SJCRH30 (cell line): ENCODE data around the gene UBXN4. TPM values are rescaled to one million over a fixed set of nuclear protein-coding genes. Genes with fewer than 3 reads are reported as not detected.

Source experiments
- DNase-seq, 2 experiments: peaks; one replicate each; pipeline ENCODE4 v3.0.0-alpha.2; 2015 to 2020
- H3K27ac ChIP-seq: fragments of 250-450 bp; sonication (Bioruptor Pico); 2 replicates; pipeline ENCODE4 v1.5.1; 2020; ENCODE audit warnings: mild to moderate bottlenecking, moderate library complexity
- H3K27me3 ChIP-seq: fragments of 250-450 bp; sonication (Bioruptor Pico); 2 replicates; pipeline ENCODE4 v1.5.1; 2020; ENCODE audit warnings: mild to moderate bottlenecking, moderate library complexity
- H3K36me3 ChIP-seq: fragments of 250-450 bp; sonication (Bioruptor Pico); 2 replicates; pipeline ENCODE4 v1.5.1; 2020; ENCODE audit warnings: mild to moderate bottlenecking, moderate library complexity
- H3K4me1 ChIP-seq: fragments of 250-450 bp; sonication (Bioruptor Pico); 2 replicates; pipeline ENCODE4 v1.5.1; 2020; ENCODE audit warnings: mild to moderate bottlenecking, moderate library complexity
- H3K4me3 ChIP-seq: fragments of 250-450 bp; sonication (Bioruptor Pico); 2 replicates; pipeline ENCODE4 v1.5.1; 2020; ENCODE audit warnings: mild to moderate bottlenecking, moderate library complexity
- H3K9me3 ChIP-seq: fragments of 250-450 bp; sonication (Bioruptor Pico); replicated peaks from 2 replicates; pipeline ENCODE4 v1.5.1; 2020; ENCODE audit warnings: mild to moderate bottlenecking, moderate library complexity
- total RNA-seq: library from RNA; depleted of rRNA; stranded (reverse); fragments of >200 nt; shearing (Covaris generic); gene quantifications from 2 replicates; pipeline ENCODE4 v1.2.3, GENCODE V29; 2014

UBXN4 gene
- total RNA-seq, 1 experiment from 2014 or later: 129 TPM

- Histone ChIP-seq H3K27me3 (no peaks in the 10 kb centered on the region), H3K27ac (peak overlapping the region; percentile 97), H3K4me1 (peaks cover 17% of the 10 kb centered on the region), H3K36me3 (peaks cover 17% of the 10 kb centered on the region), H3K4me3 (peak overlapping the region; percentile 91), H3K9me3 (no peaks in the 10 kb centered on the region)
- peak; percentile 49 to 67 for DNase-seq
Measured at GRCh38 chr2:135742325-135742757, 686 bp downstream of the UBXN4 start.

DNA sequence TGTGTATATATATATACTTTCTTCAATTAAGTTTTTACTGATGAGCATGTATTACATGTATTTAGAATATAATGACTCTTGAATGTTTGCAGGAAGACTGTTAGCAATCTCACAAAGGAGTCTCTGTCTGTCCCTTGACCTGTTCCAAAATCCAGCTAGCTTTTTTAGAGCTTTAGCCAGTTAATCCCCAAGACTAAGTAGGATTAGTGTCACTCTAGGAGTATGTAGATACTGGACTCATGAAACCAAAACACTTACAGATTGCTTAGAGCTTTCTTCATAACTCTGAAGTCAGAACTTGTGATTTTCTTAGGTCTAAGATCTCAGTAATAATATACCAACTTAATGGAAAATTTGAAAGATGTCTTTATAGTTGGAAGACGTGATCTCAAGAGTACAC lies 2.2 kb downstream of the UBXN4 start:
- H3K4me1 ChIP-seq: peaks cover 16% of the 10 kb centered on the region
- H3K4me3 ChIP-seq: peak overlapping the region; percentile 91
- no peaks in the 10 kb centered on the region for H3K9me3 ChIP-seq
- no peaks in the 10 kb centered on the region for H3K27me3 ChIP-seq
- peak; percentile 35 to 90 for DNase-seq
- peaks cover 27% of the 10 kb centered on the region for H3K36me3 ChIP-seq
- peak overlapping the region; percentile 97 for H3K27ac ChIP-seq

DNA sequence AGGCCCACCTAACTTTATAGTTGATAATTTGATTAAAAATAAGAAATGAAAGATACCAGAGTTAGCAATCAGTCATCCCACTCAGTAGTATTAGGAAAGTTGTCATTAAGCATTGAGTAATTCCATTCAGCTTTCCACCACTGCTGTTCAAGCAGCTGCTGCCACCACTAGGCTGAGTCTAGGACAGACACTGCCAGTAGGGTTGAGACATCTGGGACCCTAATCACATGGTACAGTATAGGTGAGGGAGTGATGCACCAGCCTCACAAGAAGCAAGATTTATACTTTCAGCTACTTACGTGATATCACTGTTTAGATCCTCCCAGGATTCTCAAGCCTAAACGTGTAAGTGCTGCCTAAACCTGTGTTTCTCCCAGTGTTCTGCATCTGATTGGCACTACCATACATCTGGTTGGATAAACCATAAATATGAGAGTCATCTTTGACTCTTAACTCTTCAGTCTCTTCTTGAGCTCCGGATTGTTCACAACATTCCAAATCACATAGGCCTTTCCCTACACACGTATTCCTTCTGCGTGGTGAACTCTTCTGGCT lies 3.2 kb downstream of the UBXN4 start:
- Histone ChIP-seq H3K27me3 (no peaks in the 10 kb centered on the region), H3K4me3 (peak overlapping the region; percentile 91), H3K4me1 (peaks cover 16% of the 10 kb centered on the region), H3K9me3 (no peaks in the 10 kb centered on the region), H3K36me3 (peaks cover 35% of the 10 kb centered on the region), H3K27ac (peak overlapping the region; percentile 97)
- peak; percentile 54 to 68 for DNase-seq

DNA sequence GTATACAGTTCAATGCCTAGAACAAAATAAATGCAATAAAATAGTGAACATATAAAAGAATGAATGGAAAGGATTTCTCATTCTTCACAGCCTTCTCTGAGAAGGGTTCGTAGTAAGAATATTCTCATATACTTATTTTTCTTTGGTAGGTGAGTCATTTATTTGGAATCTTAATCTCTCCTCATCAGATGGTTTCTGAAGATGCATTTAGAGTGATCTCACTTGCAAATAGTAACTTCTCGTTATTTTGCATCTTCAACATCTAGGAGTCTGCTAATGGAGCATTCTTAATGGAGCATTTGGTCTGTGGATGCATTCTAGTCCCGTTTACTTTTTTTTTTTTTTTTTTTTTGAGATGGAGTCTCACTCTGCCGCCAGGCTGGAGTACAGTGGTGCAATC lies 3.9 kb downstream of the UBXN4 start:
- DNase-seq: no peak
- H3K27me3 ChIP-seq: no peaks in the 10 kb centered on the region
- H3K4me1 ChIP-seq: peaks cover 16% of the 10 kb centered on the region
- H3K36me3 ChIP-seq: peaks cover 42% of the 10 kb centered on the region
- no peak overlapping the region for H3K27ac ChIP-seq
- no peak overlapping the region for H3K4me3 ChIP-seq
- H3K9me3 ChIP-seq: no peaks in the 10 kb centered on the region

- Histone ChIP-seq H3K9me3 (peaks cover 14% of the 10 kb centered on the region; the same call in 1 of the 2 replicates), H3K36me3 (peaks cover 94% of the 10 kb centered on the region), H3K4me1 (no peaks in the 10 kb centered on the region), H3K4me3 (no peak overlapping the region), H3K27me3 (no peaks in the 10 kb centered on the region), H3K27ac (no peak overlapping the region)
- no peak for DNase-seq
Measured at GRCh38 chr2:135755573-135755972, 13.9 kb downstream of the UBXN4 start.

- H3K4me1 ChIP-seq: no peaks in the 10 kb centered on the region
- H3K27me3 ChIP-seq: no peaks in the 10 kb centered on the region
- no peak overlapping the region for H3K4me3 ChIP-seq
- no peak for DNase-seq
- H3K9me3 ChIP-seq: peaks cover 14% of the 10 kb centered on the region; the same call in 1 of the 2 replicates
- peaks cover 95% of the 10 kb centered on the region for H3K36me3 ChIP-seq
- H3K27ac ChIP-seq: no peak overlapping the region
Measured at GRCh38 chr2:135756692-135757091, 15.0 kb downstream of the UBXN4 start.

DNA sequence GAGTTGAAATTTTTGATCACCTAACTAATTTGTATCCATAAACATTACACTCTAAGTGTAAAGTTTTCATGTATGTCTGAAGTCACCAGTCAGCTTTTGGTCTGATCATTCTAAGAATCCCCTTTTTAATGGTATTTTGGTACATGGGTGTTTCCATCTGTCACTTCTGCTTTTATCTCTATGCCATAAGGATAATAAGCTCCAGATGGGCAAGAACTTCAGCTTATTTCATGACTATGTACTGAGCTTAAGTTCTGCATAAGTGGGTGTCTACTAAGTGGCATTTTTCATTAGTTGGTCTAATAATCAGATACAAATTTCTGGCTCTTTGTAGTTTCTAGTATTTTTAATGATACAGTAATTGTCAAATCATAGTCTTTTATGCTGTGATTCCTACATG lies 20.4 kb downstream of the UBXN4 start:
- no peak overlapping the region for H3K4me3 ChIP-seq
- H3K9me3 ChIP-seq: peaks cover 5% of the 10 kb centered on the region; the same call in 1 of the 2 replicates
- peaks cover 96% of the 10 kb centered on the region for H3K36me3 ChIP-seq

DNA sequence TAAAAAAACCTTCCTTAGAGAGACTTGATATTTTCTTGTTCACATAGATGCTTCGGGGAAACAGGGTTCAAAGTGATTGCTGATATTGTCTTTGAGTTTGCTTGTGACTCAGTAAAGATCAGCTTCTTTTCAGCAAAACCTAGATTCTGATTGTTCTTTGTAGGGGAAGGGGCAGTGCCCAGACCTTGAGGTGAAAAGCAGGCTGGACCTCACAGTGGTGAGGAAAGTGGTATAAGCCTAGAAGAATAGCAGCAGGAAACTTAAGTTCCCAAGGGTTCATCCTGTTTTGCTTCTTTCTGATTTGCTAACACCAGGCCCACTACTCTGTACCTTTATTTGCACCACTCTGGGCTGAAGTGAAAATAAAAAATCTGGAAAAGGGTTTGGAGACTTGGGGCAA lies 20.9 kb downstream of the UBXN4 start:
- H3K4me3 ChIP-seq: no peak overlapping the region
- no peak for DNase-seq
- no peaks in the 10 kb centered on the region; the same call in 1 of the 2 replicates for H3K9me3 ChIP-seq

More for the DNA sequence above, 20.4 kb downstream of the UBXN4 start:
- Histone ChIP-seq H3K27ac (no peak overlapping the region), H3K4me1 (no peaks in the 10 kb centered on the region), H3K27me3 (no peaks in the 10 kb centered on the region)
- no peak for DNase-seq

GRCh38 chr2:135768863-135769262 lies 27.2 kb downstream of the UBXN4 start:
- H3K4me1 ChIP-seq: no peaks in the 10 kb centered on the region
- H3K9me3 ChIP-seq: 0 out of 2 replicates have a peak, but pooled peaks cover 3% of the 10 kb centered on the region
- no peak overlapping the region for H3K4me3 ChIP-seq
- H3K36me3 ChIP-seq: peaks cover 98% of the 10 kb centered on the region
- no peak for DNase-seq
- H3K27ac ChIP-seq: no peak overlapping the region
- no peaks in the 10 kb centered on the region for H3K27me3 ChIP-seq

More for the DNA sequence above, 20.9 kb downstream of the UBXN4 start:
- peaks cover 96% of the 10 kb centered on the region for H3K36me3 ChIP-seq
- H3K27ac ChIP-seq: no peak overlapping the region
- no peaks in the 10 kb centered on the region for H3K4me1 ChIP-seq
- no peaks in the 10 kb centered on the region for H3K27me3 ChIP-seq

DNA sequence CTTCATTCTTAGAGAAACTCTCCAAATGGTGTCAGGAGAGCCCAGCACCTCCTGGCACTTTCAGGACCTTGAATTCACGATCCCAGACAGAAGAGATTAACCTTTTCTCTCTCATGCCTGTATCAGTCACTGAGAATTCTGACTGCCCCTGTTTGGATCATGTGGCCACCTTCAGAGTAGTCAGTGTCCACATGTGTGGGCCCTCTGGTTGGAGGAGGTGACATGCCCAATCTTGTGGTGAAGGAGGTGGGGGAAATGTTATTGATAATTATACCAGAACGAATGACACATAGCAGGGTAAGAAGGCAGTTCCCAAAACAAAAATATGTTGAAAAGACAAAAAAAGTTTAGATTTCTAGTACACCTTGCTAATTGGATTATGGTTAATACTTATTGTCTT lies 31.7 kb downstream of the UBXN4 start:
- Histone ChIP-seq H3K27me3 (no peaks in the 10 kb centered on the region), H3K9me3 (0 out of 2 replicates have a peak, but pooled peaks cover 3% of the 10 kb centered on the region), H3K4me1 (no peaks in the 10 kb centered on the region), H3K36me3 (peaks cover 93% of the 10 kb centered on the region), H3K27ac (no peak overlapping the region), H3K4me3 (no peak overlapping the region)
- DNase-seq: no peak

GRCh38 chr2:135773917-135774316 lies 32.3 kb downstream of the UBXN4 start:
- Histone ChIP-seq H3K4me1 (no peaks in the 10 kb centered on the region), H3K9me3 (0 out of 2 replicates have a peak, but pooled peaks cover 3% of the 10 kb centered on the region), H3K36me3 (peaks cover 92% of the 10 kb centered on the region), H3K4me3 (no peak overlapping the region), H3K27me3 (no peaks in the 10 kb centered on the region), H3K27ac (no peak overlapping the region)
- no peak for DNase-seq

DNA sequence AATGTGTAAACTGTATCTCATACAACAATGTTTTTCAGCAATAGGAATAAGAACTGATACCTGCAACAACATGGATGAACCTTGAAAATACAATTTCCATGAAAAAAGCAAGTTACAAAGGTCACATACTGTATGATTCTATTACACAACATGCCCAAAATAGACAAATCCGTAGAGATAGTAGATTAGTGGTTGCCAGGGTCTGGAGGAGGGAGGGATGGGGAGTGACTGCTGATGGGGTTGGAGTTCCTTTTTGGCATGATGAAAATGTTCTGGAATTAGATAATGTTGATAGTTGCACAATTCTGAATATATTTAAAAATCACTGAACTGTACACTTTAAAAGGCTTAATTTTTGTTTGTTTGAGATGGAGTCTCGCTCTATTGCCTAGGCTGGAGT lies 33.8 kb downstream of the UBXN4 start:
- H3K36me3 ChIP-seq: peaks cover 92% of the 10 kb centered on the region
- H3K27me3 ChIP-seq: no peaks in the 10 kb centered on the region
- no peak for DNase-seq
- no peak overlapping the region for H3K4me3 ChIP-seq
- H3K27ac ChIP-seq: no peak overlapping the region
- H3K4me1 ChIP-seq: no peaks in the 10 kb centered on the region
- 0 out of 2 replicates have a peak, but pooled peaks cover 3% of the 10 kb centered on the region for H3K9me3 ChIP-seq

DNA sequence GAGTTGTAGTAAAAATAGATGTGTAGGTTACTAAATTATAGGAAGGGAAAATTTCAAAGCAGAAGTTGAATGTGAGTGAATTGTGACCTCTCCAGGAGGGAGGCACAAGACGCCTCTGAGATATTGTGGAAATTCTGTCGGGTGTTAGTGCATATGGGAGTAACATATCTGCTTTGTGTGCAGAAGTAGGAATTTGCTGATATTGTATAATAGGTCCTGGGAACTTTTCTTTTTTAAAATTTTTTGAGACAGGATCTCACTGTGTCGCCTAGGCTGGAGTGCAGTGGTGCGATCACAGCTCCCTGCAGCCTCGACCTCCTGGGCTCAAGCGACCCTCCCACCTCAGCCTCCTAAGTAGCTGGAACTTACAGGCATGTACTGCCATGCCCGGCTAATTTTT lies 34.7 kb downstream of the UBXN4 start:
- H3K4me3 ChIP-seq: no peak overlapping the region
- H3K4me1 ChIP-seq: no peaks in the 10 kb centered on the region
- no peaks in the 10 kb centered on the region for H3K27me3 ChIP-seq
- H3K9me3 ChIP-seq: 0 out of 2 replicates have a peak, but pooled peaks cover 3% of the 10 kb centered on the region
- DNase-seq: no peak
- H3K27ac ChIP-seq: no peak overlapping the region
- peaks cover 92% of the 10 kb centered on the region for H3K36me3 ChIP-seq

DNA sequence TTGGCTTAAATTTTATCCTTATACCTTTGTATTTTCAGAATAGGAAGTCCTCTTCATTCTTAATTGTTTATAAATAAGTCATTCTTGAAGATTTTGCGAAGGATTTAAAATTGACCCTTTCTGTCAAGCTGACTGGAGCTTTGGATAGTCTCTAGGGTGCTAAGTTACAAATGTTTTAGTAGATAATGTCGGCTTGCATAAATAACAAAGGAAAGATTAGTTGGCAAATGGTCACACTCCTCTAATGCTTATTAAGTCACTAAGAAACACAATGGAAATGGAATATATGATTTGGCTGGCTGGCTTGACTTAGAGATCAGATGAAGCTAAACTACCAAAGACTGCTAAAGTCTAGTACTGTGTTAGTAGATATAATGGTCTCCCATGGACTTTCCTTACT lies 40.6 kb downstream of the UBXN4 start:
- no peaks in the 10 kb centered on the region for H3K9me3 ChIP-seq
- peaks cover 81% of the 10 kb centered on the region for H3K36me3 ChIP-seq
- no peaks in the 10 kb centered on the region for H3K4me1 ChIP-seq
- no peak overlapping the region for H3K4me3 ChIP-seq
- no peak overlapping the region for H3K27ac ChIP-seq
- H3K27me3 ChIP-seq: no peaks in the 10 kb centered on the region
- DNase-seq: no peak

DNA sequence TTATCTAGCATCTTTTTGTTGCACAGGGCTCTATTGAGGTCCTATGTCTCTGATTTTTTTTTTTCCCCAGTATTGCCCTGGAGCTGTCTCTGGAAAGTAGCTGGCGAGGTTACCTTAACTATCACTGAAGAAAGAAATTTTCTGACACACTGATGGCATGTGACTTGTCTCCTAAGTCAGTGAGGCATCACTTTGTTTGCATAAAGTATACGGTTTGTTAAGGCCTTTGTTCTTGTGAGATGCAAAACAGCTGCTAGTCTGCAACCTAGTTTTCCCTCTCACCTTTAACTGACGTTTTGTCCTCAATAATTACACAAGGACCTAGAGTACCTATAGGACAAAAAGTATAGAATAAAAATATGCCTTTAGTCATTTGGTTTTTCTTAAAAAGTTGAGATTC lies 41.8 kb downstream of the UBXN4 start:
- Histone ChIP-seq H3K9me3 (no peaks in the 10 kb centered on the region), H3K4me1 (no peaks in the 10 kb centered on the region), H3K36me3 (peaks cover 79% of the 10 kb centered on the region), H3K27ac (no peak overlapping the region), H3K27me3 (no peaks in the 10 kb centered on the region), H3K4me3 (no peak overlapping the region)
- no peak for DNase-seq

DNA sequence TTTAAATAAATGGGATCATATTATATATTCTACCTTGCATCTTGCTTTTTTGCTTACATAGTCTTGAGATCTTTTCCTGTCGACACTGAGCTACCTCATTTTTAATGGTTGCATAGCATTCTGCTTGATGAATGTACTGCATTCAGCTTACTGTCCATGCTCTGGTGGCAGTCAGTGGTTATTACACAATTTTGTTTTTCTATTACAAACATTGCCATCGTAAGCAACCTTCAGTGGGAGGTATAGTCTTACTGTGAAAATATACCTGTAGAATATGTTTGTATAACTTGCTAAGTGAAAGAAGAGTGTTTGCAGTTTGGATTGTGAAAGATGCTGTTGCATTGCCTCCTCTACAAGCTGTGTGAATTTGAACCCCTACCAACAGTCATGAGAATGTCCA lies 43.4 kb downstream of the UBXN4 start:
- DNase-seq: no peak
- H3K27me3 ChIP-seq: no peaks in the 10 kb centered on the region
- no peaks in the 10 kb centered on the region for H3K9me3 ChIP-seq
- H3K4me1 ChIP-seq: no peaks in the 10 kb centered on the region
- H3K36me3 ChIP-seq: peaks cover 70% of the 10 kb centered on the region
- no peak overlapping the region for H3K27ac ChIP-seq
- no peak overlapping the region for H3K4me3 ChIP-seq
